IMR-90 (cell line): ENCODE data around the gene DLG4. TPM values are rescaled to one million over a fixed set of nuclear protein-coding genes. Genes with fewer than 3 reads are reported as not detected.

Source experiments
- ATAC-seq: fragments of 200-7000 bp; cut with Tn5 transposase; 2 replicates; pipeline ENCODE4 v1.9.1; 2020; ENCODE audit warnings: low read depth, mild to moderate bottlenecking, moderate library complexity
- BruUV-seq: library from RNA; stranded (reverse); fragments of 400-500 nt; replicated peaks from 2 replicates; lab custom pipeline; 2021; lab: Mats Ljungman, UMichigan
- CTCF ChIA-PET: fragments of 300-600 bp; formaldehyde crosslinking; extraction: SDS; loops from one replicate; lab custom pipeline; 2021; ENCODE audit warnings: antibody characterized with exemption; lab: Yijun Ruan, JAX
- POLR2A ChIA-PET: fragments of 300-600 bp; sonication (Branson Sonifier 250); formaldehyde crosslinking; loops from one replicate; lab custom pipeline; 2022; ENCODE audit warnings: antibody characterized with exemption; ENCODE audit not compliant: unreplicated experiment; lab: Charles Lee
- DNase-seq: peaks from one replicate; pipeline ENCODE4 v3.0.0; 2013
- H2AFZ ChIP-seq: replicated peaks from 2 replicates; pipeline ENCODE3; 2013; ENCODE audit warnings: low read length, mild to moderate bottlenecking; ENCODE audit not compliant: poor library complexity
- H2AK5ac ChIP-seq: 2 replicates; pipeline ENCODE4 v1.6.1; 2013; ENCODE audit warnings: low read depth, low read length, inconsistent platforms
- H2AK9ac ChIP-seq: replicated peaks from 2 replicates; pipeline ENCODE3; 2013; ENCODE audit warnings: mild to moderate bottlenecking, low read depth, low read length, moderate library complexity; ENCODE audit not compliant: poor library complexity
- H2BK120ac ChIP-seq: 2 replicates; pipeline ENCODE4 v1.6.1; 2013; ENCODE audit warnings: low read depth, low read length, inconsistent platforms
- H2BK15ac ChIP-seq: 3 replicates; pipeline ENCODE4 v1.6.1; 2013; ENCODE audit warnings: low read depth, low read length, inconsistent platforms
- H2BK20ac ChIP-seq: 2 replicates; pipeline ENCODE4 v1.6.1; 2013; ENCODE audit warnings: low read depth, mild to moderate bottlenecking, inconsistent platforms, low read length, moderate library complexity
- H2BK5ac ChIP-seq: 2 replicates; pipeline ENCODE4 v1.6.1; 2013; ENCODE audit warnings: mild to moderate bottlenecking, low read depth, low read length, inconsistent platforms; ENCODE audit not compliant: poor library complexity, severe bottlenecking
- H3K14ac ChIP-seq: replicated peaks from 2 replicates; pipeline ENCODE4 v1.6.1; 2013; ENCODE audit warnings: low read depth, low read length, inconsistent platforms
- H3K18ac ChIP-seq: 2 replicates; pipeline ENCODE4 v1.6.1; 2013; ENCODE audit warnings: low read depth, low read length, control low read depth
- H3K23ac ChIP-seq: 2 replicates; pipeline ENCODE4 v1.6.1; 2013; ENCODE audit warnings: low read depth, low read length, inconsistent platforms
- H3K27ac ChIP-seq: 2 replicates; pipeline ENCODE4 v1.5.1; 2013; ENCODE audit warnings: mild to moderate bottlenecking, control low read depth, low read length; ENCODE audit not compliant: insufficient read depth
- H3K27me3 ChIP-seq: 2 replicates; pipeline ENCODE4 v1.6.1; 2013; ENCODE audit warnings: low read length; ENCODE audit not compliant: control insufficient read depth, insufficient read depth
- H3K36me3 ChIP-seq: 2 replicates; pipeline ENCODE4 v1.6.1; 2013; ENCODE audit warnings: low read length, mixed read lengths; ENCODE audit not compliant: control insufficient read depth, insufficient read depth
- H3K4ac ChIP-seq: 2 replicates; pipeline ENCODE4 v1.6.1; 2013; ENCODE audit warnings: low read depth, low read length, inconsistent platforms
- H3K4me1 ChIP-seq: 2 replicates; pipeline ENCODE4 v1.6.1; 2013; ENCODE audit warnings: low read length, mixed read lengths; ENCODE audit not compliant: control insufficient read depth, insufficient read depth
- H3K4me2 ChIP-seq: 2 replicates; pipeline ENCODE4 v1.6.1; 2013; ENCODE audit warnings: low read depth, mild to moderate bottlenecking, control low read depth, low read length, moderate library complexity
- H3K4me3 ChIP-seq: 2 replicates; pipeline ENCODE4 v1.5.1; 2013; ENCODE audit warnings: low read depth, mild to moderate bottlenecking, control low read depth, low read length, moderate library complexity; ENCODE audit not compliant: insufficient read depth
- H3K56ac ChIP-seq: 2 replicates; pipeline ENCODE4 v1.6.1; 2013; ENCODE audit warnings: low read length, inconsistent platforms; ENCODE audit not compliant: insufficient read depth; ENCODE audit errors: extremely low read depth
- H3K79me1 ChIP-seq, 2 experiments: 2 replicates each; pipeline ENCODE4 v1.6.1; 2013; ENCODE audit warnings: low read length in 2 of 2, inconsistent platforms in 1 of 2, low read depth in 1 of 2
- H3K9ac ChIP-seq: 2 replicates; pipeline ENCODE4 v1.6.1; 2013; ENCODE audit warnings: low read depth, low read length, control low read depth
- H3K9me1 ChIP-seq: 2 replicates; pipeline ENCODE4 v1.6.1; 2013; ENCODE audit warnings: low read length, inconsistent platforms; ENCODE audit not compliant: insufficient read depth
- H3K9me3 ChIP-seq: 2 replicates; pipeline ENCODE4 v1.6.1; 2013; ENCODE audit warnings: low read length; ENCODE audit not compliant: control insufficient read depth, insufficient read depth
- H4K20me1 ChIP-seq: 2 replicates; pipeline ENCODE4 v1.6.1; 2013; ENCODE audit warnings: low read length, inconsistent platforms; ENCODE audit not compliant: insufficient read depth
- H4K5ac ChIP-seq: 2 replicates; pipeline ENCODE4 v1.6.1; 2013; ENCODE audit warnings: mild to moderate bottlenecking, low read depth, low read length, control low read depth
- H4K8ac ChIP-seq, 2 experiments: 2 replicates each; pipeline ENCODE4 v1.6.1; 2013; ENCODE audit warnings: low read depth in 2 of 2, low read length in 2 of 2, control low read depth in 1 of 2, inconsistent platforms in 1 of 2
- H4K91ac ChIP-seq: 2 replicates; pipeline ENCODE4 v1.6.1; 2013; ENCODE audit warnings: low read depth, low read length, inconsistent platforms; ENCODE audit not compliant: insufficient read depth
- CEBPB ChIP-seq: IDR thresholded peaks from 2 replicates; pipeline ENCODE4 v1.6.1; 2012; ENCODE audit warnings: low read depth, low read length, improper control_type of control experiment
- CTCF ChIP-seq: conservative IDR thresholded peaks from 2 replicates; pipeline ENCODE4 v1.5.1; 2012; ENCODE audit warnings: mild to moderate bottlenecking, low read depth, low read length, improper control_type of control experiment
- ELK1 ChIP-seq: fragments of 150-350 bp; IDR thresholded peaks from 2 replicates; pipeline ENCODE4 v1.6.1; 2016; ENCODE audit warnings: low read depth, mild to moderate bottlenecking, low read length, moderate library complexity, borderline replicate concordance
- MAFK ChIP-seq: IDR thresholded peaks from 2 replicates; pipeline ENCODE4 v1.6.1; 2012; ENCODE audit warnings: low read depth, low read length, improper control_type of control experiment
- MAZ ChIP-seq: IDR thresholded peaks from 2 replicates; pipeline ENCODE4 v1.6.1; 2012; ENCODE audit warnings: low read depth, mild to moderate bottlenecking, low read length, improper control_type of control experiment, moderate library complexity, borderline replicate concordance
- RFX5 ChIP-seq: IDR thresholded peaks from 2 replicates; pipeline ENCODE4 v1.8.0; 2012; ENCODE audit warnings: low read depth, mild to moderate bottlenecking, low read length, moderate library complexity
- WGBS, 2 experiments: methylation state at CpG; one replicate each; pipeline versions ENCODE4 v1.1.5 to v1.1.7; 2013; ENCODE audit warnings: missing lambda C conversion rate in 2 of 2; ENCODE audit not compliant: insufficient read length in 1 of 2; ENCODE audit errors: extremely low coverage in 2 of 2; 5-methylcytosine and 5-hydroxymethylcytosine counted together
- dilution Hi-C: fragments of 300-500 bp; cut with HindIII; formaldehyde crosslinking; loops from one replicate; pipeline ENCODE4 v1.14.3; 2018; ENCODE audit warnings: low sequenced_read_pairs; ENCODE audit not compliant: unreplicated experiment
- in situ Hi-C: fragments of 300-500 bp; cut with MboI; formaldehyde crosslinking; loops from 3 replicates; pipeline ENCODE4 v1.14.3; 2019; ENCODE audit warnings: low sequenced_read_pairs, inconsistent platforms, mixed read lengths
- intact Hi-C: fragments of 100-400 bp; cut with micrococcal nuclease; formaldehyde crosslinking; loops from 2 replicates; pipeline ENCODE4 v1.10.0; 2022
- polyA plus RNA-seq, 3 experiments: library from polyadenylated mRNA; depleted of rRNA; stranded (reverse); fragments of >200 nt; gene quantifications; 2 replicates each; pipeline ENCODE4 v1.2.3, GENCODE V29; 2012; ENCODE audit warnings: low replicate concordance in 1 of 3
- total RNA-seq: library from RNA; depleted of rRNA; stranded (reverse); fragments of >200 nt; gene quantifications from 2 replicates; pipeline ENCODE4 v1.2.3, GENCODE V29; 2012

DLG4 gene
- total and polyA plus RNA-seq, 2 of the 4 experiments (the other 2 are of a cell fraction), result 8.2 to 30.5 TPM

- peak overlapping the region; percentile 72 for H2AFZ ChIP-seq
- H3K27ac ChIP-seq, result no peak overlapping the region
- H2AK5ac ChIP-seq, result peak overlapping the region; percentile 78
- no peak overlapping the region for H3K18ac ChIP-seq
- H3K4me2 ChIP-seq, result peak overlapping the region; percentile 92; the same call in 1 of the 2 replicates
- no peak overlapping the region for H2BK120ac ChIP-seq
- ATAC-seq (peak; percentile 33), DNase-seq (no peak)
- peak overlapping the region; percentile 47; the same call in 1 of the 2 replicates for H3K9ac ChIP-seq
- no peak overlapping the region for H4K5ac ChIP-seq
- peaks cover 13% of the 10 kb centered on the region; the same call in 1 of the 2 replicates for H3K9me1 ChIP-seq
- H2BK5ac ChIP-seq, result no peak overlapping the region
- in situ Hi-C loops, result no loop called here
- no peaks in the 10 kb centered on the region for H3K27me3 ChIP-seq
- 0% methylated on average over 2 of the region's 17 CpGs; no CpG with 5 or more reads in 1 of the 2 experiments for whole genome bisulfite sequencing, 2 experiments
- H4K91ac ChIP-seq, result no peak overlapping the region
- H3K14ac ChIP-seq, result no peak overlapping the region
- TF ChIP-seq ELK1 (no peak), RFX5 (no peak), MAZ (no peak), CTCF (no peak), CEBPB (no peak), MAFK (no peak)
- peak overlapping the region; percentile 24; the same call in 1 of the 2 replicates for H3K4me3 ChIP-seq
- CTCF ChIA-PET, result interaction anchor here (0.9 to 2.5 kb wide), 6 partner anchors 11 to 124 kb away, joined by 3 to 8 read pairs (median 4); no protein-coding TSS in a partner anchor
- no peak overlapping the region for H2BK15ac ChIP-seq
- H3K79me1 ChIP-seq, result no peaks in the 10 kb centered on the region
- peak overlapping the region; percentile 72; the same call in 1 of the 2 replicates for H3K23ac ChIP-seq
- intact Hi-C loops, result loop anchor here (1.0 to 2.0 kb wide), 2 partner anchors 40 to 125 kb away; no protein-coding TSS in a partner anchor
- dilution Hi-C loops, result no loop called here
- H3K9me3 ChIP-seq, result no peaks in the 10 kb centered on the region
- H4K8ac ChIP-seq, result no peak overlapping the region; a peak in 2 of 4 replicates
- POLR2A ChIA-PET, result no interaction called here
- H4K20me1 ChIP-seq, result peaks cover 3% of the 10 kb centered on the region; the same call in 1 of the 2 replicates
- no peak overlapping the region for H3K4ac ChIP-seq
- no peak overlapping the region for H2BK20ac ChIP-seq
- no peak overlapping the region for H3K56ac ChIP-seq
- H3K36me3 ChIP-seq, result no peaks in the 10 kb centered on the region
- no TSS peak for BruUV-seq
- peaks cover 2% of the 10 kb centered on the region; the same call in 1 of the 2 replicates for H3K4me1 ChIP-seq
- no peak overlapping the region for H2AK9ac ChIP-seq
These were observed 42.8 kb downstream of the DLG4 start for GRCh38 chr17:7176841-7177190.
